Measurements from ENCODE around the gene SZRD1. TPM values are rescaled to one million over a fixed set of nuclear protein-coding genes. Genes with fewer than 3 reads are reported as not detected.

Gene SZRD1
- total and polyA plus RNA-seq, 9 of the 15 experiments (the other 6 are each of a cell fraction or from before 2014, with no cell fraction given): 3.9 to 149 (median 82.5) TPM

- H4K20me1 ChIP-seq (replicated peaks; ENCODE audit: control insufficient read depth, insufficient read depth, low read length): peaks cover 3% of the 10 kb centered on the region; the same call in 1 of the 2 replicates
- CTCF ChIA-PET (ENCODE audit: low intra/inter-chr PET ratio): no interaction called here
- peaks cover 3% of the 10 kb centered on the region for H3K9me1 ChIP-seq (ENCODE audit: control insufficient read depth, insufficient read depth, low read length)
- 94% methylated on average over 8 of the region's 10 CpGs for WGBS (ENCODE audit: insufficient coverage, low coverage, missing lambda C conversion rate)
- no peak for ATAC-seq
- H3K4me1 ChIP-seq (replicated peaks in 1 of 2; ENCODE audit: control insufficient read depth in 2 of 2, insufficient read depth in 2 of 2, low read length in 2 of 2): peaks cover 30 to 37% of the 10 kb centered on the region in 2 experiments
- H3K4me2 ChIP-seq (ENCODE audit: insufficient read depth, low read length): no peak overlapping the region
- no peak for DNase-seq (ENCODE audit: extremely low read depth in 1 of 4, low spot score in 3 of 4)
- no peak overlapping the region for H2AFZ ChIP-seq (ENCODE audit: low read depth, low read length)
- no peak overlapping the region for H3K27ac ChIP-seq (ENCODE audit: extremely low read depth, low read depth, low read length)
- POLR2A ChIA-PET: interaction anchor here (0.8 kb wide), 1 partner anchor 474 kb away, joined by 3 read pairs; no protein-coding TSS in a partner anchor
- H3K36me3 ChIP-seq (ENCODE audit: control insufficient read depth, insufficient read depth, low read length): peaks cover 89% of the 10 kb centered on the region
- H3K79me2 ChIP-seq (ENCODE audit: control insufficient read depth, insufficient read depth, low read length): peaks cover 45% of the 10 kb centered on the region
- in situ Hi-C loops (cut with MboI): loop anchor here (25.0 kb wide), 1 partner anchor 416 kb away; no protein-coding TSS in a partner anchor
- no peak overlapping the region for H3K9ac ChIP-seq (ENCODE audit: insufficient read depth in 1 of 2, low read depth in 2 of 2, low read length in 2 of 2)
- TF ChIP-seq MLLT1 (IDR thresholded peaks at IDR 0.05) (no peak), ZNF121 (CRISPR knock-in tag; conservative IDR thresholded peaks at IDR 0.05) (peak; percentile 54)
- no peak overlapping the region for H3K4me3 ChIP-seq
- no peaks in the 10 kb centered on the region for H3K27me3 ChIP-seq (ENCODE audit: control insufficient read depth in 2 of 2, insufficient read depth in 2 of 2, low read length in 2 of 2)
- BruUV-seq (replicated peaks): no TSS peak
- H3K9me3 ChIP-seq (replicated peaks; ENCODE audit: control insufficient read depth, insufficient read depth, low read depth, low read length): no peaks in the 10 kb centered on the region
- intact Hi-C loops (cut with micrococcal nuclease): no loop called here
- FAIRE-seq: no peak
Observed at GRCh38 chr1:16446116-16446515, 79.1 kb downstream of the SZRD1 start.

GRCh38 chr1:16447641-16448040 lies 80.6 kb downstream of the SZRD1 start:
- H3K79me2 ChIP-seq (ENCODE audit: control insufficient read depth, insufficient read depth, low read length): peaks cover 30% of the 10 kb centered on the region
- BruUV-seq (replicated peaks): no TSS peak
- no peak overlapping the region for H3K4me2 ChIP-seq (ENCODE audit: insufficient read depth, low read length)
- peaks cover 3% of the 10 kb centered on the region for H3K9me1 ChIP-seq (ENCODE audit: control insufficient read depth, insufficient read depth, low read length)
- H2AFZ ChIP-seq (ENCODE audit: low read depth, low read length): no peak overlapping the region
- intact Hi-C loops (cut with micrococcal nuclease) (no loop called here), in situ Hi-C loops (cut with MboI) (loop anchor here (25.0 kb wide), 1 partner anchor 415 kb away; no protein-coding TSS in a partner anchor)
- H3K9ac ChIP-seq (ENCODE audit: insufficient read depth in 1 of 2, low read depth in 2 of 2, low read length in 2 of 2): no peak overlapping the region
- WGBS (ENCODE audit: insufficient coverage, low coverage, missing lambda C conversion rate): 95% methylated on average over 7 of the region's 9 CpGs
- DNase-seq (ENCODE audit: extremely low read depth in 1 of 4, low spot score in 3 of 4) (no peak), ATAC-seq (no peak), FAIRE-seq (no peak)
- H3K4me3 ChIP-seq: no peak overlapping the region
- ChIA-PET CTCF (ENCODE audit: low intra/inter-chr PET ratio) (no interaction called here), POLR2A (interaction anchor here (1.1 kb wide), 1 partner anchor 22 kb away, joined by 4 read pairs; no protein-coding TSS in a partner anchor)
- H3K4me1 ChIP-seq (replicated peaks in 1 of 2; ENCODE audit: control insufficient read depth in 2 of 2, insufficient read depth in 2 of 2, low read length in 2 of 2): peaks cover 21 to 26% of the 10 kb centered on the region in 2 experiments
- no peak overlapping the region for H3K27ac ChIP-seq (ENCODE audit: extremely low read depth, low read depth, low read length)
- H3K36me3 ChIP-seq (ENCODE audit: control insufficient read depth, insufficient read depth, low read length): peaks cover 95% of the 10 kb centered on the region
- H4K20me1 ChIP-seq (replicated peaks; ENCODE audit: control insufficient read depth, insufficient read depth, low read length): 0 out of 2 replicates have a peak, but pooled peaks cover 3% of the 10 kb centered on the region
- no peaks in the 10 kb centered on the region for H3K9me3 ChIP-seq (replicated peaks; ENCODE audit: control insufficient read depth, insufficient read depth, low read depth, low read length)
- no peaks in the 10 kb centered on the region for H3K27me3 ChIP-seq (ENCODE audit: control insufficient read depth in 2 of 2, insufficient read depth in 2 of 2, low read length in 2 of 2)
- TF ChIP-seq ARHGAP35 (IDR thresholded peaks at IDR 0.05; ENCODE audit: partially characterized antibody) (no peak), KDM1A (IDR thresholded peaks at IDR 0.05) (no peak), ATF2 (CRISPR knock-in tag; IDR thresholded peaks at IDR 0.05) (no peak), E2F4 (CRISPR knock-in tag; IDR thresholded peaks at IDR 0.05; ENCODE audit: low read depth) (no peak), MBD1 (CRISPR knock-in tag; IDR thresholded peaks at IDR 0.05) (no peak), MEF2D (tag; conservative IDR thresholded peaks at IDR 0.05; ENCODE audit: low read depth) (no peak)
